SU-DHL-6 (cell line): Measurements from ENCODE around the gene AFF3.

ENCODE experiments used
- H2AFZ ChIP-seq: fragments of 200-600 bp; sonication (generic); 2 replicates; pipeline ENCODE4 v1.6.1; 2014; ENCODE audit warnings: low read depth, mild to moderate bottlenecking, moderate library complexity, mixed read lengths, antibody characterized with exemption, low read length; ENCODE audit not compliant: severe bottlenecking
- H3F3A ChIP-seq: fragments of 200-600 bp; shearing (Covaris generic); 2 replicates; pipeline ENCODE4 v1.6.0; 2016; ENCODE audit warnings: antibody characterized with exemption, mild to moderate bottlenecking; ENCODE audit not compliant: insufficient read depth
- H3K27ac ChIP-seq: fragments of 200-600 bp; sonication (generic); 2 replicates; pipeline ENCODE4 v1.5.1; 2016; ENCODE audit warnings: low read depth, mild to moderate bottlenecking, low read length, moderate library complexity, mixed read lengths
- H3K27me3 ChIP-seq: fragments of 200-600 bp; sonication (generic), shearing (Covaris generic); 2 replicates; pipeline ENCODE4 v1.6.0; 2014; ENCODE audit warnings: mild to moderate bottlenecking, low read length
- H3K36me3 ChIP-seq: fragments of 200-600 bp; sonication (generic); 2 replicates; pipeline ENCODE4 v1.6.1; 2014; ENCODE audit warnings: mild to moderate bottlenecking, low read length, mixed read lengths
- H3K4me2 ChIP-seq: fragments of 300-600, 200-600 bp; shearing (Covaris generic), sonication (generic); 2 replicates; pipeline ENCODE4 v1.6.0; 2014; ENCODE audit warnings: low read length, low read depth, mild to moderate bottlenecking; ENCODE audit not compliant: poor library complexity, severe bottlenecking
- H3K4me3 ChIP-seq: fragments of 200-600 bp; sonication (generic); 2 replicates; pipeline ENCODE4 v1.5.1; 2014; ENCODE audit warnings: antibody characterized with exemption, low read length, mild to moderate bottlenecking, mixed read lengths; ENCODE audit not compliant: insufficient read depth, poor library complexity, severe bottlenecking
- H3K79me2 ChIP-seq: fragments of 200-600 bp; sonication (generic); 2 replicates; pipeline ENCODE4 v1.6.1; 2014; ENCODE audit warnings: mild to moderate bottlenecking, low read length, moderate library complexity; ENCODE audit not compliant: insufficient read depth
- H3K9ac ChIP-seq: fragments of 200-600 bp; sonication (generic); 2 replicates; pipeline ENCODE4 v1.7.0; 2014; ENCODE audit warnings: mild to moderate bottlenecking, low read length
- H3K9me2 ChIP-seq: fragments of 200-600 bp; sonication (generic); replicated peaks from 2 replicates; pipeline ENCODE4 v1.6.1; 2014; ENCODE audit warnings: low read length; ENCODE audit not compliant: insufficient read depth
- H3K9me3 ChIP-seq: fragments of 200-600 bp; sonication (generic); 2 replicates; pipeline ENCODE4 v1.6.1; 2014; ENCODE audit warnings: low read length, mixed read lengths; ENCODE audit not compliant: insufficient read depth
- H4K20me1 ChIP-seq: fragments of 200-600 bp; sonication (generic); 2 replicates; pipeline ENCODE4 v1.6.1; 2014; ENCODE audit warnings: low read depth, mild to moderate bottlenecking, antibody characterized with exemption, low read length, moderate library complexity, mixed read lengths
- CTCF ChIP-seq: fragments of 200-600 bp; sonication (generic); IDR thresholded peaks from one replicate; pipeline ENCODE4 v1.5.1; 2017; ENCODE audit warnings: antibody characterized with exemption, mild to moderate bottlenecking, low read length, moderate library complexity; ENCODE audit not compliant: insufficient read depth, poor library complexity, severe bottlenecking
- EZH2phosphoT487 ChIP-seq: fragments of 200-600 bp; sonication (generic), shearing (Covaris generic); conservative IDR thresholded peaks from 2 replicates; pipeline ENCODE4 v1.6.1; 2018; ENCODE audit warnings: mild to moderate bottlenecking, antibody characterized with exemption, low read length, moderate library complexity, mixed read lengths

AFF3 gene

DNA sequence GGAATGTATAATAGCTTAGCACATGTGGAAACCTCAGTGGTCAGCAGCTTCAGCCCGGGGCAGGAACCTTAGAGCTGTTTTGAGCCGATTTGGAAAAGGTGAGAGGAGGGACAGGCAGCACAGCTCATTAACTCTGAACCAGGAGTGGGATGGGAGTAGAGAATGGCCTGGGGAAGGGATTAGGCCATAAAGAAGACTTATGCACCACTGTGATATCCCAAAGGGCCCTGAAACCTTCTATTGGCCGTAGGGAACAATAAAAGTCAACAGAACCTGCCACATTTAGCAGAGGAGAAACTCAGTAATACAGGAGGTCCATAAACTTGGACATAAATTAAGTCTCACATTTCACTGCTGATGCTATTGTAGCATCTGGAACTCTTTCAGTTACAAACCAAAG, 528.4 kb downstream of the AFF3 start:
- Histone ChIP-seq H3K9ac (no peak overlapping the region), H3K9me3 (no peaks in the 10 kb centered on the region), H3K27ac (no peak overlapping the region), H3K4me2 (no peak overlapping the region), H3K27me3 (no peaks in the 10 kb centered on the region), H3F3A (no peaks in the 10 kb centered on the region), H2AFZ (no peak overlapping the region), H4K20me1 (no peaks in the 10 kb centered on the region), H3K4me3 (no peak overlapping the region), H3K9me2 (no peaks in the 10 kb centered on the region), H3K36me3 (no peaks in the 10 kb centered on the region), H3K79me2 (no peaks in the 10 kb centered on the region)
- TF ChIP-seq CTCF (no peak), EZH2phosphoT487 (no peak)

DNA sequence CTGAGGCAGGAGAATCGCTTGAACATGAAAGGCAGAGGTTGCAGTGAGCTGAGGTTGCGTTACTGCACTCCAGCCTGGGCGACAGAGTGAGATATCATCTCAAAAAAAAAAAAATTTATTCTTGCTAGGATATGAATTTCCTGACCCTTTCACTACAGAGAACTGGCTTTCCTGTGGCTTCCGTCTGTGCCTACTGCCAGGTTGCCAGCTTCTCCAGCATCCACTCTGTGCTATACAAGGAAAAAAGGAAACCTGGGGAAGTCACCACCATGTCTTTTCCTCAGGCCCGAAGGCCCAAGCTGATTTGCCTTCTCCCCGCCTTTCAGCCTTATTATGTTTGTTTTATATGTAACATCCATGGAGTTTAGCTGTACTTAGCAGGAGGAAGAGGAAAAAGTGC, 530.6 kb downstream of the AFF3 start:
- H2AFZ ChIP-seq, result no peak overlapping the region
- TF ChIP-seq EZH2phosphoT487 (no peak), CTCF (no peak)
- no peak overlapping the region for H3K4me2 ChIP-seq
- no peaks in the 10 kb centered on the region for H3K9me3 ChIP-seq
- H4K20me1 ChIP-seq, result no peaks in the 10 kb centered on the region
- H3K79me2 ChIP-seq, result no peaks in the 10 kb centered on the region
- no peak overlapping the region for H3K27ac ChIP-seq
- no peaks in the 10 kb centered on the region for H3K27me3 ChIP-seq
- H3K9ac ChIP-seq, result no peak overlapping the region
- no peaks in the 10 kb centered on the region for H3K9me2 ChIP-seq
- no peak overlapping the region for H3K4me3 ChIP-seq
- H3K36me3 ChIP-seq, result no peaks in the 10 kb centered on the region
- H3F3A ChIP-seq, result no peaks in the 10 kb centered on the region

- H3K9ac ChIP-seq, result no peak overlapping the region
- H3K9me2 ChIP-seq, result no peaks in the 10 kb centered on the region
- H3K36me3 ChIP-seq, result no peaks in the 10 kb centered on the region
- TF ChIP-seq EZH2phosphoT487, result no peak
- no peak for TF ChIP-seq CTCF
- H3K9me3 ChIP-seq, result no peaks in the 10 kb centered on the region
- H2AFZ ChIP-seq, result no peak overlapping the region
- no peak overlapping the region for H3K27ac ChIP-seq
- no peaks in the 10 kb centered on the region for H3F3A ChIP-seq
- H3K4me2 ChIP-seq, result no peak overlapping the region
- no peaks in the 10 kb centered on the region for H3K79me2 ChIP-seq
- no peak overlapping the region for H3K4me3 ChIP-seq
- H3K27me3 ChIP-seq, result no peaks in the 10 kb centered on the region
- H4K20me1 ChIP-seq, result no peaks in the 10 kb centered on the region
Observed at GRCh38 chr2:99611034-99611433, 531.4 kb downstream of the AFF3 start.
